Aorta (tissue), 5 donors: ENCODE results near the gene ZMYM2. TPM values are rescaled to one million over a fixed set of nuclear protein-coding genes. Genes with fewer than 3 reads are reported as not detected.

Source experiments
- ATAC-seq: fragments of 200-7000 bp; cut with Tn5 transposase; one replicate; pipeline ENCODE4 v1.9.1; 2022; ENCODE audit warnings: moderate library complexity; ENCODE audit not compliant: low FRiP score
- DNase-seq, 2 donors: peaks; one replicate each; pipeline ENCODE4 v3.0.0-alpha.2; 2020
- H3K27ac ChIP-seq, 2 donors: one replicate each; pipeline ENCODE4 v1.5.1; 2013; ENCODE audit warnings: low read length in 2 of 2, mild to moderate bottlenecking in 2 of 2, moderate library complexity in 2 of 2, control low read depth in 1 of 2, inconsistent platforms in 1 of 2, low read depth in 1 of 2
- H3K27me3 ChIP-seq, 2 donors: one replicate each; pipeline ENCODE4 v1.6.1; 2013; ENCODE audit warnings: control low read depth in 1 of 2, low read length in 1 of 2, mild to moderate bottlenecking in 1 of 2, moderate library complexity in 1 of 2; ENCODE audit not compliant: insufficient read depth in 2 of 2, control insufficient read depth in 1 of 2
- H3K36me3 ChIP-seq, 2 donors: one replicate each; pipeline ENCODE4 v1.6.1; 2013; ENCODE audit warnings: control low read depth in 1 of 2, low read length in 1 of 2, mild to moderate bottlenecking in 1 of 2; ENCODE audit not compliant: insufficient read depth in 2 of 2, control insufficient read depth in 1 of 2
- H3K4me1 ChIP-seq, 2 donors: one replicate each; pipeline ENCODE4 v1.6.1; 2013; ENCODE audit warnings: low read length in 2 of 2, control low read depth in 1 of 2, mild to moderate bottlenecking in 1 of 2, moderate library complexity in 1 of 2; ENCODE audit not compliant: insufficient read depth in 2 of 2, control insufficient read depth in 1 of 2
- H3K4me3 ChIP-seq, 2 donors: one replicate each; pipeline ENCODE4 v1.5.1; 2013; ENCODE audit warnings: low read length in 2 of 2, control low read depth in 1 of 2, mild to moderate bottlenecking in 1 of 2
- H3K9me3 ChIP-seq: one replicate; pipeline ENCODE4 v1.6.1; 2013; ENCODE audit warnings: mild to moderate bottlenecking, low read length; ENCODE audit not compliant: control insufficient read depth
- WGBS, 2 donors: extraction: QIAGEN DNeasy Blood & Tissue Kit; methylation state at CpG; one replicate each; pipeline ENCODE4 v1.1.7; 2013; 5-methylcytosine and 5-hydroxymethylcytosine counted together
- intact Hi-C, 2 donors: fragments of 100-400 bp; cut with DNase I; formaldehyde crosslinking; loops; one replicate each; pipeline versions ENCODE4 v1.14.2 to v1.15.0; 2022
- polyA plus RNA-seq, 2 donors: library from polyadenylated mRNA; stranded (reverse); fragments of 200-250 nt; gene quantifications; one replicate each; pipeline ENCODE4 v1.2.3, GENCODE V29; 2013
- total RNA-seq, 2 donors: library from RNA; stranded (reverse); fragmentation: NEBNext Ultra II Directional; extraction: Animal tissue kit (Norgen Biotek cat#: 25700); gene quantifications; one replicate each; pipeline ENCODE4 v1.2.1, GENCODE V29; 2021
- donor health status: healthy with polysubstance abuse.
- donor health status: Bipolar disorder and iron deficiency.
- donor health status: DM: no; HTN: no; CAD: no.
- donor health status: DM: no; HTN: no; CAD: no.
- donor health status: DM: yes; HTN: yes; CAD: no.

Gene ZMYM2
- total and polyA plus RNA-seq, 4 donors, result 12.9 to 118 (median 56.8) TPM

GRCh38 chr13:20064128-20064527 lies 105.6 kb downstream of the ZMYM2 start:
- ATAC-seq, result no peak
- no peaks in the 10 kb centered on the region for H3K27me3 ChIP-seq
- WGBS, 2 donors, result 98 to 100% methylated on average over 1 of the region's 1 CpG
- H3K36me3 ChIP-seq, result peaks cover 0 to 4% of the 10 kb centered on the region in 2 donors
- intact Hi-C loops, result loop anchor here in 1 of 2 donors (10.0 kb wide), 1 partner anchor 101 kb away; the partner anchor contains the start of gene GJA3
- DNase-seq, result no peak
- H3K4me3 ChIP-seq, result no peak overlapping the region
- H3K4me1 ChIP-seq, result no peaks in the 10 kb centered on the region
- H3K9me3 ChIP-seq, result no peaks in the 10 kb centered on the region
- no peak overlapping the region for H3K27ac ChIP-seq

DNA sequence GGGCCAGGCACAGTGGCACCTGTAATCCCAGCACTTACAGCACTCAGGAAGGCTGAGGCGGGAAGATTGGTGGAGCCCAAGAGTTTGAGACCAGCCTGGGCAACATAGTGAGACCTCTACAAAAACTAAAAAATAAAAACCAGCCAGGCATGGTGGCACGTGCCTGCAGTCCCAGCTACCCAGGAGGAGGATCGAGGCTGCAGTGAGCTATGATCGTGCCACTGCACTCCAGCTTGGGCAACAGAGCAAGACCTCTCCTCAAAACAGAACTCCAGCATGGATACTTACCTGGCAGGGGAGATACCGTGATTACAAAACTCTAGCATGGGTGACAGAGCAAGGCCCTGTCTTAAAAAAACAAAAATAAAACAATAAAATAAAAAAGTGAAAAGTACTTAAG lies 107.0 kb downstream of the ZMYM2 start:
- Histone ChIP-seq H3K36me3 (peaks cover 0 to 2% of the 10 kb centered on the region in 2 donors), H3K27me3 (no peaks in the 10 kb centered on the region), H3K9me3 (no peaks in the 10 kb centered on the region), H3K27ac (no peak overlapping the region), H3K4me3 (no peak overlapping the region), H3K4me1 (no peaks in the 10 kb centered on the region)
- intact Hi-C loops, result loop anchor here in 1 of 2 donors (10.0 kb wide), 1 partner anchor 99 kb away; the partner anchor contains the start of gene GJA3
- no peak for ATAC-seq
- 94 to 96% methylated on average over 5 of the region's 5 CpGs for WGBS, 2 donors
- DNase-seq, result peak in 1 of 2 donors; percentile 28

DNA sequence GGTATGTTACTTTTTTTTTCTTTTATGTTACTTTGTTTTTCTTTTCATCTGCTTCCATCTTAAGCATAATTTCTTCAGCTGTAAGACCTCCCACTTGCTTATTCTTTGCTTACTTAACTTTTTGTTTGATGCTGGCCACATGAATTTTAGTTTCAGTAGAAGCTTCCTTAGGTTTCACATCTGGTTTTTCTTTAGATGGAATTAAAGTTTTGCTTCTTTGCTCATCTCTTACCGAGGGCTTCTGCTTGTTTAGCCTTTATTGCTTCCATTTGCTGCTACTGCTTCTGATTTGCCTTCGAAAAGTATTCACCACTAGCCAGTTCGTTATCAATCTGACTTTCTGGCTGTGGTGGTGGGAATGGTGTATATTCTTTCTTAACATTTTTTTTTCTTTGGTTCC lies 111.4 kb downstream of the ZMYM2 start:
- intact Hi-C loops, result loop anchor here in 1 of 2 donors (10.0 kb wide), 1 partner anchor 95 kb away; the partner anchor contains the start of gene GJA3
- WGBS, 2 donors, result 79 to 88% methylated on average over 3 of the region's 3 CpGs
- H3K9me3 ChIP-seq, result no peaks in the 10 kb centered on the region
- ATAC-seq (no peak), DNase-seq (no peak)
- no peak overlapping the region for H3K27ac ChIP-seq
- H3K4me3 ChIP-seq, result no peak overlapping the region
- no peaks in the 10 kb centered on the region for H3K27me3 ChIP-seq
- H3K4me1 ChIP-seq, result no peaks in the 10 kb centered on the region
- no peaks in the 10 kb centered on the region for H3K36me3 ChIP-seq

DNA sequence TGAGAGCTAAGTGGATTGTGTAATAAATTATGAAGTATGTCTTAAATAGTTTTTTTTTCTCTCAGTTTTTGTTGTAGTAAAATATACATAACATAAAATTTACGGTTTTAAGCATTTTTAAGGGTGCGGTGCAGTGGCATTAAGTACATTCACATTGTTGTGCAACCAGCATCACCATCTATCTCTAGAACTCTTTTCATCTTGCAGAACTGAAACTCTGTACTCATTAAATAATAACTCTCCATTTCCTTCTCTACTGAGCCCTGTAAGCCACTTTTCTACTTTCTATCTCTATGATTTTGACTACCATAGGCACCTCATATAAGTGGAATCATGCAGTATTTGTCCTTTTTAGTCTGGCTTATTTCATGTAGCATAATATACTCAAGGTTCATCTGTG lies 115.2 kb downstream of the ZMYM2 start:
- WGBS, 2 donors, result 96 to 100% methylated on average over 2 of the region's 2 CpGs
- intact Hi-C loops, result no loop called here
- no peak for ATAC-seq
- H3K36me3 ChIP-seq, result peaks cover 0 to 2% of the 10 kb centered on the region in 2 donors
- H3K4me1 ChIP-seq, result no peaks in the 10 kb centered on the region
- no peaks in the 10 kb centered on the region for H3K9me3 ChIP-seq
- no peak overlapping the region for H3K4me3 ChIP-seq
- H3K27ac ChIP-seq, result no peak overlapping the region
- no peak for DNase-seq
- H3K27me3 ChIP-seq, result no peaks in the 10 kb centered on the region

GRCh38 chr13:20074966-20075365 lies 116.4 kb downstream of the ZMYM2 start:
- DNase-seq (no peak), ATAC-seq (no peak)
- H3K9me3 ChIP-seq, result no peaks in the 10 kb centered on the region
- 6 to 7% methylated on average over 1 of the region's 1 CpG for WGBS, 2 donors
- no peak overlapping the region for H3K4me3 ChIP-seq
- no peaks in the 10 kb centered on the region for H3K27me3 ChIP-seq
- H3K4me1 ChIP-seq, result no peaks in the 10 kb centered on the region
- intact Hi-C loops, result no loop called here
- no peak overlapping the region for H3K27ac ChIP-seq
- H3K36me3 ChIP-seq, result peaks cover 0 to 2% of the 10 kb centered on the region in 2 donors

- 83 to 91% methylated on average over 2 of the region's 2 CpGs for WGBS, 2 donors
- intact Hi-C loops, result no loop called here
- ATAC-seq (no peak), DNase-seq (no peak)
- Histone ChIP-seq H3K27ac (no peak overlapping the region), H3K9me3 (no peaks in the 10 kb centered on the region), H3K36me3 (peaks cover 0 to 2% of the 10 kb centered on the region in 2 donors), H3K4me1 (no peaks in the 10 kb centered on the region), H3K4me3 (no peak overlapping the region), H3K27me3 (no peaks in the 10 kb centered on the region)
Observed at GRCh38 chr13:20077086-20077485, 118.6 kb downstream of the ZMYM2 start.

- no peaks in the 10 kb centered on the region for H3K9me3 ChIP-seq
- no peak overlapping the region for H3K27ac ChIP-seq
- no peak for DNase-seq
- intact Hi-C loops, result no loop called here
- peaks cover 2 to 3% of the 10 kb centered on the region in 2 donors for H3K36me3 ChIP-seq
- no peak overlapping the region for H3K4me3 ChIP-seq
- H3K4me1 ChIP-seq, result no peaks in the 10 kb centered on the region
- no peaks in the 10 kb centered on the region for H3K27me3 ChIP-seq
- ATAC-seq, result no peak
- WGBS, 2 donors, result 94 to 95% methylated on average over 7 of the region's 7 CpGs
Observed at GRCh38 chr13:20080377-20081164, 122.0 kb downstream of the ZMYM2 start.

GRCh38 chr13:20090349-20090748 lies 131.8 kb downstream of the ZMYM2 start:
- Histone ChIP-seq H3K27ac (no peak overlapping the region), H3K9me3 (no peaks in the 10 kb centered on the region), H3K4me1 (peaks cover 0 to 1% of the 10 kb centered on the region in 2 donors), H3K36me3 (peaks cover 0 to 2% of the 10 kb centered on the region in 2 donors), H3K4me3 (no peak overlapping the region), H3K27me3 (no peaks in the 10 kb centered on the region)
- intact Hi-C loops, result no loop called here
- ATAC-seq (no peak), DNase-seq (no peak)
- WGBS, 2 donors, result 75 to 78% methylated on average over 1 of the region's 1 CpG

DNA sequence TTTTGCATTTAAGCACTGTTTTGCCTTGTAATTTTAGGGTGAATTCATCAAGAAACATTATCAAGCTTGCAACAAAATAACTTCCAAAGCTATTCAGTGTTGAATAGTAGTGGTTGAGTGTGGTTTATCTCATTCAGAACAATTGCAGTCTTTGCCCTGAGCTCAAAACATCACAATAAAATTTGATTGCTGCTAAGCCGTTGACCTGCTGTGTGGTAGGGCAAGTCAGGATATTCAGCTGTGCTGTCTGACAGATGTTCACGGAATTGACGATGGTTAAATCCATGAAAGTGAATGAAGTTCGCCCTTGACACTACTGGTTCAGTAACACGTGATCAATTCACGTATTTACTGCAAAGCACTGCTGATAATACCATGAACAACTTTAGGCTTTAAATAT lies 135.4 kb downstream of the ZMYM2 start:
- peaks cover 0 to 1% of the 10 kb centered on the region in 2 donors for H3K4me1 ChIP-seq
- H3K36me3 ChIP-seq, result peaks cover 0 to 2% of the 10 kb centered on the region in 2 donors
- no peak overlapping the region for H3K4me3 ChIP-seq
- ATAC-seq (no peak), DNase-seq (no peak)
- H3K27me3 ChIP-seq, result no peaks in the 10 kb centered on the region
- intact Hi-C loops, result no loop called here
- WGBS, 2 donors, result 72 to 73% methylated on average over 6 of the region's 6 CpGs
- H3K27ac ChIP-seq, result no peak overlapping the region
- peaks cover 2% of the 10 kb centered on the region for H3K9me3 ChIP-seq
